Stimulated activated CD4-positive, alpha-beta T cell treated with anti-CD3 and anti-CD28 coated beads, Interleukin-15, amount 100 ng/mL, for 1 hour (primary cell): ENCODE results near the gene MT1G.
"Not testable (repeated sequence)": the region's sequence is repeated elsewhere in the genome, so short reads cannot be mapped to it uniquely, and the experiment has no call there.

ENCODE experiments used
- DNase-seq, 2 donors: peaks; one replicate each; pipeline ENCODE4 v3.0.0-alpha.2; 2020; ENCODE audit warnings: low read depth in 1 of 2, low spot score in 1 of 2

MT1G gene

DNA sequence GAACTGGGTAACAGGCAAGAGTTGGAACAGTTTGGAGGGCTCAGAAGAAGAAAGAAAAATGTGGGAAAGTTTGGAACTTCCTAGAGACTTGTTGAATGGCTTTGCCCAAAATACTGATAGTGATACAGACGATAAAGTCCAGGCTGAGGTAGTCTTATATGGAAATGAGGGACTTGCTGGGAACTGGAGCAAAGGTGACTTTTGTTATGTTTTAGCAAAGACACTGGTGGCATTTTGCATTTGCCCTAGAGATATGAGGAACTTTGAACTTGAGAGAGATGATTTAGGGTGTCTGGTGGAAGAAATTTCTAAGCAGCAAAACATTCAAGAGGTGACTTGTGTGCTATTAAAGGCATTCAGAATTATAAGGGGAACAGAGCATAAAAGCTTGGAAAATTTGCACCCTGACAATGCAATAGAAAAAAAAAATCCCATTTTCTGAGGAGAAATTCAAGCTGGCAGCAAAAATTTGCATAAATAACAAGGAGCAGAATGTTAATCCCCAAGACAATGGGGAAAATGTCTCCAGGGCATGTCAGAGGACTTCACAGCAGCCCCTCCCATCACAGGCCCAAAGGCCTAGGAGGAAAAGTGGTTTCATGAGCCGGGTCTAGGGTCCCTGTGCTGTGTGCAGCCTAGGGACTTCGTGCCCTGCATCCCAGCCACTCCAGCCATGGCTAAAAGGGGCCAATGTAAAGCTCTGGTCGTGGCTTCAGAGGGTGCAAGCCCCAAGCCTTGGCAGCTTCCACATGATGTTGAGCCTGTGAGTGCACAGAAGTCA, 46.0 kb downstream of the MT1G start:
- DNase-seq = not testable (repeated sequence)

DNA sequence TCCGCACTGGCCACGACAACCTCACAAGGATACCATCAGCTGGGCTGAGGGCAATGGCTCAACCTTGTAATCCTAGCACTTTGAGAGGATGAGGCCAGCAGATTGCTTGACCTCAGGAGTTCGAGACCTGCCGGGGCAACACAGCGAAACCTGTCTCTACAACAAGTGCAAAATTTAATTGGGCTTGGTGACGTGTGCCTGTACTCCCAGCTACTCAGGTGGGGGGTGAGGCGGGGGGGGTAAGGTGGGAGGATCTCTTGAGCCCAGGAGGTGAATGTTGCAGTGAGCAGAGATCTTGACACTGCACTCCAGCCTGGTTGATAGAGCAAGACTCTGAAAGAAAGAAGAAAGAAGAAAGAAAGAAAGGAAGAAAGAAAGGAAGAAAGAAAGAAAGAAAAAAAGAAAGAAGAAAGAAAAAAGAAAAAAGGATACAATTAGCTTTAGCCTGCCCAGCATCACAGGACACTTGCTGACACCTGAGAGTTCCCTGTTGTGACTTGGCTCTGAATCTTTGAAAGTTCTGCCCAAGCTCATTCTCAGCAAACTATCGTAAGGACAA, 47.4 kb downstream of the MT1G start:
- DNase-seq = no peak

DNA sequence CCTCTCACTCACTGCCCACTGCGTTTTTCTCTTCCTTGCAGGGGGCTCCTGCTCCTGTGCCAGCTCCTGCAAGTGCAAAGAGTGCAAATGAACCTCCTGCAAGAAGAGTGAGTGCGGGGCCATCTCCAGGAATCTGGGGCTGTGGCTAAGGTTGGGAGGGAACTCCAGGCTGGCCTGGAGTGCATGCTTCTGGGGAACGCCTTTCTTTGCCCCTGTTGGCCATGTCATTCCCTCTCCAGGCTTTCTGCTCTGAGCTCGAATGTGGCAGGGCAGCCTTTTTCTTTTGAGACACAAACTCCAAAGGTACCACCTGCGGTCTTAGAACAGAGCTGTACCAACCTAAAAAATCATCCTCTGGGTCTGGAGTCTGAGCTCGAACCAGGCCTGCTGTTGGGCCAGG, 49.7 kb downstream of the MT1G start:
- no peak for DNase-seq

DNA sequence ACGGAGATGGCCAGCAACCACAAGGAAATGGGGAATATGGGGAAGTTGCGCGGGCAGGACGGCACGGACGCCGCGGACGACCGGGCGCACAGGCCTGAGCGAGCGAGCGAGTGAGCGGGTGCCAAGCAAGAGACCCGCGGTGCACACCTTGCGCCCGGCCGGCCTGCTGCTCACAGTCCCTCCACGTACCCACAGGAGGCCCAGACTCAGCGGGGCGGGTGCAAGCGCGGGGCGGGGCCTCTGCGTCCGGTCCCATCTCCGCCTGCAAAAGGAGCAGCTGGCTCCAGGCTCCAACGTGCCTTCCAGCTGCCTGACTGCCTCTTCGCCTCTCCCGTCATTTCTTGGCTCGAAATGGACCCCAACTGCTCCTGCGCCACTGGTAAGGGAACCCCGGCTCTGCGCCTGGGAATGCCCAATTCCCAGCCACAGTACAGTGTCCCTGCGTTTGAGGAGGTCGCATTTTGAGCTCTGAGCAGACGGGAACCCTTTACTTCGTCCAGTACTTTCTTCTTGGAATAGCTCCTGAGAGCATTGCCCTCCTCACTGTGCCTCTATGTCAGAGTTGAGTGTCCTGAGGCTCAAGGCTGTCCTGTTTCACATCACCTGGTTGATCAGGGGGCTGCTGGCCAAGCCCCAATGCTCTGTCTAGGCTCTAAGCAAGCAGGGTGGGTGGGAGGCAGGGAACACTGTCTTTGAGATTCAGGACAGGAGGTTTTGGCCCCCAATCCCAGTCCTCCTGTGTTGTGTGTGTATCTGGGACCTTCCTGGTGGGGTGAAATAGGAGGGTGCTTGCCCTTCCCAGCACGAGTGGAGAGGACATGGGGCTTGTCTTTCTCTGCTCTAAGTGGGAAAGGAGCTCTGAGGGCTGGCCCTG, 50.4 kb downstream of the MT1G start:
- DNase-seq = peak in 1 of 2 donors; percentile 53
